Measurements from ENCODE around the gene DENND1C.

Gene DENND1C

GRCh38 chr19:6418562-6418932 lies 63.0 kb downstream of the DENND1C start:
- DNase-seq, result no peak

GRCh38 chr19:6417713-6418561 lies 63.6 kb downstream of the DENND1C start:
- no peak for DNase-seq
